ENCODE results near the gene THRA. TPM values are rescaled to one million over a fixed set of nuclear protein-coding genes. Genes with fewer than 3 reads are reported as not detected.
A peak's percentile ranks its signal among the peaks of the same experiment; 100 is the strongest.

THRA gene
- total and polyA plus RNA-seq, 5 experiments from 2014 or later: 11.3 to 54.2 (median 23.3) TPM

- H3K4me1 Mint-ChIP-seq: peaks cover 38 to 51% (median 45%) of the 10 kb centered on the region in 4 donors
- POLR2A ChIA-PET: interaction anchor here (1.0 to 19.5 kb wide), 4 partner anchors 9 to 24 kb away, joined by 3 to 523 read pairs (median 100); partner anchors contain the start of genes CASC3, MSL1 and NR1D1
- peak overlapping the region in 2 of 10 donors; percentile 27 to 44 for H3K27ac Mint-ChIP-seq
- H3K9me3 Mint-ChIP-seq: no peaks in the 10 kb centered on the region
- DNase-seq: no peak
- H3K27me3 Mint-ChIP-seq: no peaks in the 10 kb centered on the region
- no peaks in the 10 kb centered on the region for H3K36me3 Mint-ChIP-seq
- no peak for ATAC-seq
- no peak overlapping the region for H3K4me3 Mint-ChIP-seq
These were observed 52.3 kb downstream of the THRA start for GRCh38 chr17:40115101-40115436.

DNA sequence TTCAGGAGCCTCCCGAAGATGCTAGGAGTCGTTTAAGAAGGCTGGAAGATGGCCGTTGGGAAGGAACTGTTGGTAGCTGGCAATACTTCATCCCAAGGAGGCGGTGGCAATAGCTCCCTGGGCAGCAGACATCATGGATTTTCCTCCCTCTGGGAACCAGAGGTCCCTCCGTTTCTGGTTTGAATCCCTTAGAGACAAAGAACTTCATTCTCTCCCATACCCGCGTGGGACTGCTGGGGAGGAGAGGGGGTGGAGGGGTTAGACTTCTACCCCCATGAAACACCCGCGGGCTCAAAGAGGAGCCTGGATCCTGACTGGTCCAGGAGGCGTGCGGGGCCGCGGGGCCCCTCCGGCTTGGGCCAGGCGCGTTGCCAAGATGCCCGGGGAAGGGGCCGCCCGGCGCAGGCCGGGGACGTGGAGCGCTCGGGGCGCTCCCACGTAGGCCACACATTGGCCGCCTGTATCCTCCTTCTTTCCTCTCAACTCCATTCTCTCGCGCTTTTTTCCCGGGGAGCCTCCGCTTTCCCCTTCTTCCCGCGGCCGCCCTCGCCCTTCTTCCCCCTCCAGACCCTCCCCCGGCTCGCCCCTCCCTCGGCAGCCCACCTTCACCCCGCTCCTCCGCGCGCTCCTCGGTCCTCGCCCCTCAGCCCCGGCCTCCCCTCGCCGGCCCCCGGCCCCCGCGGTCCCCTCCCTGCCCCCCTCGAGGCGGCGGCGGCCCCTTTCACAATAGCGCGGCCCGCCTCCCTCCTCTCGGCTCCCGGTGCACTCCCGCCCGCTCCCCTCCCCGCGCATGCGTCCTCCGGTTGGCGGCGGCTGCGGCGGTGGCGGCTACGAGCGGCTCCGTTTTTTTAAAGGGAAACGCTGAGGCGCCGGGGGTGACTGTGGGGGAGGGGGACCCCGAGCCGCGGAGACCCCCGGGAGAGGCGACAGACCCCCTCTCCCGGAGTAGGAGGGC lies 58.7 kb downstream of the THRA start, which contains the start of gene MSL1:
MSL1 (plus strand) TSS at position 791 of the 955 bp plus-strand sequence. CDS start 642 bp downstream, outside the sequence.
- DNase-seq: peak; percentile 76 to 92 (median 85)
- Mint-ChIP-seq H3K36me3 (peaks cover 0 to 11% (median 0%) of the 10 kb centered on the region in 3 donors), H3K27me3 (no peaks in the 10 kb centered on the region), H3K9me3 (no peaks in the 10 kb centered on the region), H3K27ac (peak within 1 kb of the TSS; percentile 77 to 93 (median 84)), H3K4me3 (peak within 1 kb of the TSS; percentile 71 to 97 (median 84)), H3K4me1 (peaks cover 25 to 46% (median 44%) of the 10 kb centered on the region in 4 donors)
- POLR2A ChIA-PET: interaction anchor here (0.9 to 19.5 kb wide), 15 partner anchors 8 to 67 kb away, joined by 3 to 523 read pairs (median 9); partner anchors contain the start of genes CASC3, MED24, NR1D1 and THRA
- ATAC-seq: peak; percentile 67 to 69

DNA sequence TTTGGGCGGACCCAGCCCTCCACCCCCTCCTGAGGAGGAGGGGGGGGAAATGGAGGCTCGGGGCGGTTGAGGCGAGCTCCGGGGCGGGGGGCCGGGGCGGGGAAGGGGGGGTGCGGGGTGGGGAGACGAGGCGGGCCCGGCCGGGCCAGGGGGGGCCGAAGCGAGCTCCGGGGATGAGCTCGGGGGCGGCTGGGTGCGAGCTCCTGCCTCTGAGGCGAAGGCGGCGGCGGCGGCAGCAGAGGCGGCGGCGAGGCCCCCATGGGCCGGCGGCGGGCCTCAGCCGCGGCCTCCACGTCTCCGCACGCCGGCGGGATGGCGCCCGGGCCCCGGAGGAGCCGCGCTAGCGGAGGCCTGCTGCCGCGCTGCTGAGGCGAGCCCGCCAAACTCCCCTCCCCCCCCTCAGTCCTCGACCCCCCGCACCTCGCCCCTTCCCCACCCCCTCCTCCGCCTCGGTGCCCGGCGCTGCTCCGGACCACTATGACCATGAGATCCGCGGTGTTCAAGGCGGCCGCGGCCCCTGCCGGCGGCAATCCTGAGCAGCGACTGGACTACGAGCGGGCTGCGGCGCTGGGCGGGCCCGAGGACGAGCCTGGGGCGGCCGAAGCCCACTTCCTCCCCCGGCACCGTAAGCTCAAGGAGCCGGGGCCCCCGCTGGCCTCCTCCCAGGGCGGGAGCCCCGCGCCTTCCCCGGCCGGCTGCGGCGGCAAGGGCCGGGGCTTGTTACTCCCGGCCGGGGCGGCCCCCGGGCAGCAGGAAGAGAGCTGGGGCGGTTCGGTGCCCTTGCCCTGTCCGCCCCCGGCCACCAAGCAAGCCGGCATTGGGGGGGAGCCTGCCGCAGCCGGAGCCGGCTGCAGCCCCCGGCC lies 59.6 kb downstream of the THRA start:
- POLR2A ChIA-PET: interaction anchor here (0.9 to 4.7 kb wide), 15 partner anchors 9 to 69 kb away, joined by 3 to 102 read pairs (median 7); partner anchors contain the start of genes CASC3, MED24 and NR1D1
- peak in 6 of 10 donors; percentile 21 to 75 (median 44) for DNase-seq
- peak; percentile 48 to 50 for ATAC-seq
- H3K4me3 Mint-ChIP-seq: peak overlapping the region in 6 of 10 donors; percentile 55 to 97 (median 86)
- H3K36me3 Mint-ChIP-seq: peaks cover 0 to 19% (median 3%) of the 10 kb centered on the region in 3 donors
- peaks cover 24 to 51% (median 47%) of the 10 kb centered on the region in 4 donors for H3K4me1 Mint-ChIP-seq
- no peaks in the 10 kb centered on the region for H3K9me3 Mint-ChIP-seq
- H3K27me3 Mint-ChIP-seq: no peaks in the 10 kb centered on the region
- peak overlapping the region in 1 of 10 donors; percentile 84 for H3K27ac Mint-ChIP-seq

DNA sequence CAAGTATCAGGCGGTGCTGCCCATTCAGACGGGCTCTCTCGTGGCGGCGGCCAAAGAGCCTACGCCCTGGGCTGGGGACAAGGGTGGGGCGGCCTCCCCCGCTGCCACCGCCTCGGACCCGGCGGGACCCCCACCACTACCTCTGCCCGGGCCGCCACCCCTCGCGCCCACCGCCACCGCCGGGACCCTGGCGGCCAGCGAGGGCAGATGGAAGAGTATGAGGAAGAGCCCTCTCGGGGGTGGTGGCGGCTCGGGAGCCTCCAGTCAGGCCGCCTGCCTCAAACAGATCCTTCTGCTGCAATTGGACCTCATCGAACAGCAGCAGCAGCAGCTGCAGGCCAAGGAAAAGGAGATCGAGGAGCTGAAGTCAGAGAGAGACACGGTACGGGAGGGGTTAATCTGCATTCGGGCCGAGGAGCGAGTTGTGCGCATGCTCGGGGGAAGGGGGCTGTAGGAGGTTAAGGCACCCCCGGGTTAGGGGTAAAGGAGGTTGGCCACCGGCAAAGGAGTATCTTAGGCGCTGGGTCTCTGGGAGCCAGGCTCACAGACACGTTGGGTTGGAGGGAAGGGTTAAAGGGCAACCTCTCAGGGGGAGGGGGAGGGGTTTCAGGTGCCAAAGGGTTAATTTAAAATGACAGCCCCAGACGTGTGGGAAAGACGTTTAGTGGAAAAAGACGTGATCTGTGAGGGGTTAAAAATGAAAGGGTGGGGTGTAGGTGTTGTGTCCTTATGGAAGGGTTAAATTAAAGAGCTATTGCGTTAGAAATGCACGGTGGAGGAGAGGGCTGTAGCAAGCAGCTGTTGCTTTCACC lies 60.4 kb downstream of the THRA start:
- Mint-ChIP-seq H3K36me3 (peaks cover 0 to 28% (median 3%) of the 10 kb centered on the region in 3 donors), H3K27me3 (no peaks in the 10 kb centered on the region), H3K4me3 (peak overlapping the region; percentile 84 to 97 (median 93)), H3K27ac (peak overlapping the region; percentile 80 to 97 (median 88)), H3K4me1 (peaks cover 23 to 50% (median 45%) of the 10 kb centered on the region in 4 donors), H3K9me3 (no peaks in the 10 kb centered on the region)
- peak in 9 of 10 donors; percentile 27 to 75 (median 56) for DNase-seq
- ATAC-seq: peak; percentile 37 to 58
- POLR2A ChIA-PET: interaction anchor here (0.7 to 4.7 kb wide), 19 partner anchors 10 to 71 kb away, joined by 3 to 102 read pairs (median 4); partner anchors contain the start of genes CASC3, MED24 and NR1D1

DNA sequence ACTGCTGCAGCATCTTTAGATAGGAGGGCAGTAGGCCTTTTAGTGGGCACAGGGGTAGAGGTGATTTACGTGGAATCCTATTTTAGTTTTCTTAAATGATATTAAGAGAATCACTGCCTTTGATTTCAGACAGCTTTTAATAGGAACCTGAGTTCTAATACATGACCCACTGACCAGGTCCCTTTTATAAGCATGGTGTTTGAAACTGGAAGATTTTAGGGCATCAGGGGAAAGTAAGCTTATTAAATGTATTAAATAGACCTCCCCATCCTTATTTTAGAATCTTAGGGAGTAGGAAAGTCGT lies 61.0 kb downstream of the THRA start:
- Mint-ChIP-seq H3K4me1 (peaks cover 20 to 46% (median 42%) of the 10 kb centered on the region in 4 donors), H3K27me3 (no peaks in the 10 kb centered on the region), H3K27ac (peak overlapping the region; percentile 80 to 97 (median 88)), H3K4me3 (peak overlapping the region; percentile 84 to 97 (median 93)), H3K9me3 (no peaks in the 10 kb centered on the region), H3K36me3 (peaks cover 0 to 33% (median 3%) of the 10 kb centered on the region in 3 donors)
- DNase-seq (no peak), ATAC-seq (no peak)
- POLR2A ChIA-PET: interaction anchor here (0.7 to 4.7 kb wide), 15 partner anchors 10 to 70 kb away, joined by 3 to 102 read pairs (median 5); partner anchors contain the start of genes CASC3, MED24 and NR1D1

GRCh38 chr17:40124279-40125141 lies 61.7 kb downstream of the THRA start:
- POLR2A ChIA-PET: interaction anchor here (0.7 to 4.7 kb wide), 13 partner anchors 9 to 186 kb away, joined by 3 to 102 read pairs (median 5); partner anchors contain the start of genes CASC3, MED24 and NR1D1
- no peaks in the 10 kb centered on the region for H3K9me3 Mint-ChIP-seq
- H3K4me1 Mint-ChIP-seq: peaks cover 20 to 49% (median 43%) of the 10 kb centered on the region in 4 donors
- H3K4me3 Mint-ChIP-seq: peak overlapping the region; percentile 84 to 97 (median 93)
- DNase-seq (no peak), ATAC-seq (no peak)
- no peaks in the 10 kb centered on the region for H3K27me3 Mint-ChIP-seq
- peaks cover 0 to 41% (median 6%) of the 10 kb centered on the region in 3 donors for H3K36me3 Mint-ChIP-seq
- peak overlapping the region in 9 of 10 donors; percentile 80 to 97 (median 87) for H3K27ac Mint-ChIP-seq

- ATAC-seq (no peak), DNase-seq (no peak)
- peak overlapping the region in 7 of 10 donors; percentile 42 to 85 (median 77) for H3K27ac Mint-ChIP-seq
- H3K4me3 Mint-ChIP-seq: no peak overlapping the region
- peaks cover 8 to 29% (median 27%) of the 10 kb centered on the region in 4 donors for H3K4me1 Mint-ChIP-seq
- no peaks in the 10 kb centered on the region for H3K27me3 Mint-ChIP-seq
- POLR2A ChIA-PET: interaction anchor here (1.5 to 3.7 kb wide), 2 partner anchors 10 kb away, joined by 6 to 18 read pairs; partner anchors contain the start of gene CASC3
- H3K9me3 Mint-ChIP-seq: no peaks in the 10 kb centered on the region
- peaks cover 0 to 90% (median 13%) of the 10 kb centered on the region in 3 donors for H3K36me3 Mint-ChIP-seq
These were observed 66.7 kb downstream of the THRA start for GRCh38 chr17:40129498-40129897.

- Mint-ChIP-seq H3K4me1 (peaks cover 8 to 30% (median 24%) of the 10 kb centered on the region in 4 donors), H3K27ac (peak overlapping the region in 8 of 10 donors; percentile 20 to 87 (median 58))
- POLR2A ChIA-PET: interaction anchor here (0.5 to 3.7 kb wide), 4 partner anchors 9 to 22 kb away, joined by 4 to 18 read pairs (median 5); partner anchors contain the start of gene CASC3
These were observed 67.7 kb downstream of the THRA start for GRCh38 chr17:40130352-40131042.

GRCh38 chr17:40134184-40134583 lies 71.4 kb downstream of the THRA start:
- POLR2A ChIA-PET: interaction anchor here (1.7 to 4.2 kb wide), 2 partner anchors 11 to 24 kb away, joined by 3 to 31 read pairs; partner anchors contain the start of gene MSL1
- H3K36me3 Mint-ChIP-seq: peaks cover 0 to 83% (median 18%) of the 10 kb centered on the region in 3 donors
- ATAC-seq (no peak), DNase-seq (no peak)
- H3K27ac Mint-ChIP-seq: peak overlapping the region in 9 of 10 donors; percentile 30 to 84 (median 61)
- no peaks in the 10 kb centered on the region for H3K27me3 Mint-ChIP-seq
- H3K4me1 Mint-ChIP-seq: peaks cover 11 to 28% (median 26%) of the 10 kb centered on the region in 4 donors
- no peaks in the 10 kb centered on the region for H3K9me3 Mint-ChIP-seq
- no peak overlapping the region for H3K4me3 Mint-ChIP-seq

More at GRCh38 chr17:40130352-40131042, 67.7 kb downstream of the THRA start:
- DNase-seq (no peak), ATAC-seq (no peak)
- Mint-ChIP-seq H3K27me3 (no peaks in the 10 kb centered on the region), H3K36me3 (peaks cover 0 to 96% (median 14%) of the 10 kb centered on the region in 3 donors), H3K4me3 (no peak overlapping the region), H3K9me3 (no peaks in the 10 kb centered on the region)
